Activated CD4-positive, alpha-beta T cell treated with anti-CD3 and anti-CD28 coated beads, Interleukin-2, amount 50 U/mL, for 48 hours (primary cell): ENCODE measurements around the gene CAMK2B.

Experiments used
- DNase-seq, 2 experiments: peaks; one replicate each; pipeline ENCODE4 v3.0.0-alpha.2; 2020

CAMK2B gene

GRCh38 chr7:44329081-44329480 lies 3.7 kb upstream of the CAMK2B start:
- DNase-seq, result no peak

DNA sequence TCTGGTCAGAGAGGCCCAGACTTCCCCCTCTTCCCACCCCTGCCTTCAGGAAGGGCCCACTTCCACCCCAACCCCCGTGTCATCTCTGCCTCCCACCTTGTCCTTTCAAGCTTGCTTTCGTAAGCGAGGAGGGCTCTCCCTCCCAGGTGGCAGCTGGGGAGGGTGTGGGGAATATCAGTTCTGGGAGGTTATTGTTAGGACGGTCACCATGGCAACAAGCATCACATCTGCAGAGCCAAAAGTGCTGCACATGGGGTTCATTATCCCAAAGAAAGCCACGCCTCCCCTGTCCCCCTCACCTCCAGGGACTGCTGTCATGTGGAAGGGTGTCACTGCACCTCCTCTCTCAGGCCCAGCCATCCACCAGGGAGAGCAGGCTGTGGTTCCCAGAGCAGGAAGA lies 2.6 kb upstream of the CAMK2B start:
- DNase-seq, result no peak

GRCh38 chr7:44326261-44327125 lies 1.1 kb upstream of the CAMK2B start:
- DNase-seq, result no peak

GRCh38 chr7:44325811-44326241 lies 432 bp upstream of the CAMK2B start:
- DNase-seq, result no peak

DNA sequence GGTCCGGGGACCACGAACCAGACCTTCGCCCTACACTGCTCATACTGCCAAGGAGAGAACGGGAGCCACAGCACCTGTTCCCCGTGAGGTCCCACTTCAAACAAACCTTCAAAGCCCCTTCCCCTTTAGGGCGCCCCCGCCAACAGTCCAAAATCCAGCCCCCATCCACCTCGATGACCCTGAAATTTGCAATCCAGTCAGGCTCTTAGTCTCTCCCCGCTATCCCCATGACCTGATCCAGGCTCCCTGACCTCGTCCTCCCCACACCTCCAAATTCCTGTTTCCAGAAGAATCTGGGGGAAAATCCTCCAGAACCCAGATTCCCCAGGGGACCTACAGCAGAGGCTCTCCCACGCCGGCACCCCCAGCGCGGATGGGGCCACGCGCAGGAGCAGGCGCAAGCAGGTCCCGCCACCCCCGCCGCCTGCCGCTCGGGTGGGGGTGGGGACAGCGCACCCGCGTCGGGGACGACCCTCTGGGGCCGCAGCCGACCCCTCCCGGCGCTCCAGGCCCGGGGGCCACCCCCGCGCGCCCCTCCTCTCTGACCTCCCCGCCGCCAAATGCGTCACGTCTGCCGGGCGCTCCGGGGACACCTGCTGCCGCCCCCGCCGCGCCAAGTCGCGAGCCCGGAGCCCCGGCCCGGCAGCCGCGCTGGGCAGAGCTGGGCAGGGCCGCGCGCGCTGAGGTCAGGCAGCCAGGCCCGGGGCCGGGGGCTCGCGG lies 753 bp downstream of the CAMK2B start:
- no peak for DNase-seq

GRCh38 chr7:44324204-44324480 lies 1.3 kb downstream of the CAMK2B start:
- DNase-seq, result no peak

GRCh38 chr7:44323381-44324203 lies 1.8 kb downstream of the CAMK2B start:
- no peak for DNase-seq

DNA sequence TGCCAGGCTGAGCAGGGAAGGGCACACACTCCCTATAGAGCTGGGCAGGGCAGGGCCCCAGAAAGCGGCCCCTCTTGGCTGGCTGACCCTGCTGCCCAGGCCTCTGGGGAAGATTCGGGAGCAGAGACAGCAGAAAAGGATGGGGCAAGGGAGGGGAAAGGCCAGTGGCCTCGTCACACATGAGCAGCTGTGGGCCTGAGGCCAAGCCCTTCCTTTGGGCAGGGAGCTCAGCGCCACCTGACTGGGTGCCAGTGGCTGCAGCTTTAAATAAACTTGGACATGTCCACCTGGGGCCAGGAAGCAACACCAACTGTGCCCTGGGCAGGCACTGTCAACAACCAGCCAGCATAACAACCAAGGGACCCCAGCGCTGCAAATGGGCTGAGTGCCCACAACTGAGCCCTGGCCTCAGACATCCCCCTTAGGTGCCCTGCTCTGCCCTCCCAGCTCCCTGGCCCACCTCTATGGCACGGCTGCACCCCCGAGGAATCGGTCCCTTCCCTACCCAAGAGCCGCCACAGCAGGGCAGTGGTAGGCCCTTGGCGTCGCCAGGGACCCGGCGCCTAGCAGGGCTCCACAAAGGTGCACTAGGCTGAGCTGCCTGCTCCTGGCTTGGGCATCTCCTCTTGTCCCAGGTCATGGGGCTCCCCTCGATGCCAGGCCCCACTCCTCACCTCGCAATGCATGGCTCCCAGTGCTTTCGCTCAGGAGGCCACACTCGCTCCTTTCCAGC lies 2.6 kb downstream of the CAMK2B start:
- DNase-seq, result no peak

DNA sequence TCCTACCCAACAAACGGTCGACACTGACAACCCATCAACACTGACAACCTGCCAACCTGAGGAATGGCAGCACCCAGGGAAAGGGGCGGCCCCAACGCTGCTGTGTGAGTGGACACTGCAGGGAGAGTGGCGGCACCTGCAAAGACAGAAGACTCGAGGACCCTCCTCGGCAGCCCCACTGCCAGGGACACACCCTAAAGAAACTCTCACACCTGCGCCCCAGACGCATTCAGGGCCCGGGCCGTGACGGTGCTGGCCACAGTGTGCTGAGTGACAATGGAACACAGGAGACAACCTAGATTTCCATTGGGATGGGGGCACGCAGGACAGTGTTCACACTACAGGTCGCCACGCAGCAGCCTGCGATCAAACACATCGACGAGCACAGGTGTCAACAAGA lies 3.6 kb downstream of the CAMK2B start:
- no peak for DNase-seq

- no peak for DNase-seq
These were observed 4.5 kb downstream of the CAMK2B start for GRCh38 chr7:44320794-44321371.

- no peak for DNase-seq
These were observed 5.3 kb downstream of the CAMK2B start for GRCh38 chr7:44320141-44320540.

- no peak for DNase-seq
These were observed 7.1 kb downstream of the CAMK2B start for GRCh38 chr7:44318332-44318731.

- no peak for DNase-seq
These were observed 10.0 kb downstream of the CAMK2B start for GRCh38 chr7:44315301-44315903.

- no peak for DNase-seq
These were observed 11.8 kb downstream of the CAMK2B start for GRCh38 chr7:44313621-44314031.

- no peak for DNase-seq
These were observed 12.4 kb downstream of the CAMK2B start for GRCh38 chr7:44313016-44313415.

GRCh38 chr7:44311561-44312495 lies 13.6 kb downstream of the CAMK2B start:
- DNase-seq, result no peak

DNA sequence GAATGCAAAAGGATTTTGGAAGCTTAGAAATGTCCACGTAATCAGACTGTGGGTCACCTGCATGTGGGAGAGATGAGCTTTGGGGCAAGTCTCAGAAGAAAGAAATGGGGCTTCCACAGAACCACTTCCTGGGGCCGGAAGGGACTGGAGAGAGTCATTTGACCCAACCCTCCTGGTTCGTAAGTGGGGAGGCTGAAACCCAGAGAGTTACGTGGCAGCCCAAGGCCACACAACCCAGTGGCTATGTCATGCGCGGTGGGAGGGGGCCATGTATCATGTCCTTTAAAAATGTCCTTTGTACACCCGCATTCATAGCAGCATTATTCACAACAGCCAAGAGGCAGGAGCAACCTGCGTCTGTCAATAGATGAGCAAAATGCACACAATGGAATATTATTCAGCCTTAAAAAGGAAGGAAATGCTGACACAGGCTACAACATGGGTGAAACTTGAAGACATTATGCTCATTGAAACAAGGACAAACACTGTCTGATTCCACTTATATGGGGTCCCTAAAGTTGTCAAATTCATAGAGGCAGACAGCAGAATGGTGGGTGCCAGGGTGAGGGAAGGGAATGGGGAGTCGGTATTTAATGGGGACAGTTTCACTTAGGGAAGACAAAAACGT lies 15.1 kb downstream of the CAMK2B start:
- DNase-seq, result no peak

GRCh38 chr7:44309271-44310091 lies 15.9 kb downstream of the CAMK2B start:
- DNase-seq, result peak; percentile 52 to 63

- DNase-seq, result no peak
These were observed 16.7 kb downstream of the CAMK2B start for GRCh38 chr7:44308596-44309270.
